Measurements from ENCODE around the gene AGO1.
"Not testable (repeated sequence)": the region's sequence is repeated elsewhere in the genome, so short reads cannot be mapped to it uniquely, and the experiment has no call there.

The AGO1 gene

DNA sequence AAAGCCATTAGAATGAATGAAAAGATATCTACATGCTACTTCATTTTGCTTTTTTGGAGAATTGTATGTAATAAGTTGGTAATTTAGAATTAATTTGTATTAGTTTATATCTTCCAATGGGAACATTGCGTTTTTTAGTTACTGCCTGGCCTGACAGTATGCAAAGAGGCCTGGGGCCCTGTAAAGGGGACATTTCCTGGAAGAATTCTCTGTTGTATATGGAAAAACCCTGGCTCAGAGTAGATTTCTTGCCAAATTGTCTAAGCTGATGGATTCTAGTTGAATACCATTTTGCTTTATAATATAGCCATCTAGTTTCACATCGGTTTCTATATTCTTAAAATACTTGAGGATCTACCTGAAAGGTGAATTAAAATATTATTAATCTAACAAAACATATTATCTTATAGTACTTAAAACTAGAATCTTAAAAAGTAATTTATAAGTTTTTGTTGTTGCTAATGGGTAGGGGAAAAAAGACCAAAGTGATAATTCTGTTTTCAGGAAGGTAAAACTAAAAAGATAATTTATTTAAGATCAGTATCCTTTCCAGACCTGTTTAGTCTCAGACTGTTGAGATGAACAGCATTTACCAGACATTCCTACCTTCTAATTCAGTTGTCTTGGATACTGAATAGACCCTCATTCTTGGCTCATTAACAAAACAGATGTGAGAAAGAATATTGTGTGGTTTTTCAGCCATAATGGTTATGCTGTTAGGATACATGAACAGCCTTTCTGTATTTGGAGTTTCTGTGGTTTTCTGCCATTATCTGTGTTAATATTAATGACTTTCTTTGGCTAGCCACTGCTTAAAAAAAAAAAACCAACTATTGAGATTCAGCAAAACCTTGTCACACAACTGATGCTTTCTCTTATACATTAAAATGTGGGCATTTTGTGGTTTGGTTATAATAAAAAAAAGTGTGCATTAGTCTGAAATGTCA lies 52.7 kb downstream of the AGO1 start:
- no peaks in the 10 kb centered on the region for H3K27me3 ChIP-seq (ENCODE audit: control insufficient read depth in 1 of 2, insufficient read depth in 2 of 2, low read length in 2 of 2)

DNA sequence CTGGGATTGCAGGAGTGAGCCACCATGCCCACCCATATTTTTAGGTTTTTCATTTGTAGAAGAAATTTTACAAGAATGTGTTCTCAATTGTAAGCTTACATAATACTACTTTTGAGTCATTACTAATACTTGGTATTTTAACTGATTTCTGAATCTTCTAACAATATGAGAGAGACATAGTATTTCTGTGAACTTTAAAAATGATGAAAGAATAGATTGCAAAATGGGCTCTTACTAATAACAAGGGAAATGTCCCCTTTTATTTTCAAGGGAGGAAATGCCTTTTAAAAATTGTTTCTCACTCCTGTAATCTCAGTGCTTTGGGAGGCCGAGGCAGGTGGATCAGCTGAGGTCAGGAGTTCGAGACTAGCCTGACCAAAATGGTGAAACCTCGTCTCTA lies 53.8 kb downstream of the AGO1 start:
- no peaks in the 10 kb centered on the region for H3K4me1 ChIP-seq (ENCODE audit: control insufficient read depth, insufficient read depth, low read length)
- no peaks in the 10 kb centered on the region for H3K27me3 ChIP-seq (ENCODE audit: control insufficient read depth in 1 of 2, insufficient read depth in 2 of 2, low read length in 2 of 2)
- H3K9ac ChIP-seq (ENCODE audit: low read length in 2 of 2): no peak overlapping the region
- no peak overlapping the region for H3K4me3 ChIP-seq (ENCODE audit: low read length in 2 of 2)
- no peaks in the 10 kb centered on the region for H3K36me3 ChIP-seq (ENCODE audit: control insufficient read depth in 2 of 2, insufficient read depth in 2 of 2, low read length in 2 of 2)
- H3K9me3 ChIP-seq (ENCODE audit: control insufficient read depth in 2 of 2, low read length in 2 of 2): no peaks in the 10 kb centered on the region
- no peak overlapping the region for H3K27ac ChIP-seq (ENCODE audit: low read length)

More for the DNA sequence above, 52.7 kb downstream of the AGO1 start:
- Histone ChIP-seq H3K4me1 (ENCODE audit: control insufficient read depth, insufficient read depth, low read length) (no peaks in the 10 kb centered on the region), H3K9ac (ENCODE audit: low read length in 2 of 2) (no peak overlapping the region), H3K27ac (ENCODE audit: low read length) (no peak overlapping the region), H3K36me3 (ENCODE audit: control insufficient read depth in 2 of 2, insufficient read depth in 2 of 2, low read length in 2 of 2) (no peaks in the 10 kb centered on the region), H3K4me3 (ENCODE audit: low read length in 2 of 2) (no peak overlapping the region), H3K9me3 (ENCODE audit: control insufficient read depth in 2 of 2, low read length in 2 of 2) (no peaks in the 10 kb centered on the region)

DNA sequence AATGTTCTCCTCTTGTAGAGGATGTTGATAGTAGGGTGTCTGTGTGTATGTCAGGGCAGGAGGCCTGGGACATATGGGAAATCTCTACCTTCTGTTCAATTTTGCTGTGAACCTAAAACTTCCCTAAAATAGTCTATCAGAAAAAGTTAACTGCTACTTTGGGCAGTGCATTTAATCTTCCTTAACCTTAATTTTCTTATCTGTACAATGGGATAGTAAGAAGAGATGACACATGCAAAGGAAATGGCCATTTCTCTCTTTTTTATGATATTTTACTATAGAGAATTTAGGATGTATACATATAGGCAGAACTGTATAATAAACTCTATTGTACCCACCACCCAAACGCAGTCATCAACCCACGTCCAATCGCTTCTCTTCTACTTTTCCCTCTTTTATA lies 56.5 kb downstream of the AGO1 start:
- Histone ChIP-seq H3K27me3 (ENCODE audit: control insufficient read depth in 1 of 2, insufficient read depth in 2 of 2, low read length in 2 of 2) (no peaks in the 10 kb centered on the region), H3K9me3 (ENCODE audit: control insufficient read depth in 2 of 2, low read length in 2 of 2) (no peaks in the 10 kb centered on the region), H3K9ac (ENCODE audit: low read length in 2 of 2) (no peak overlapping the region)

DNA sequence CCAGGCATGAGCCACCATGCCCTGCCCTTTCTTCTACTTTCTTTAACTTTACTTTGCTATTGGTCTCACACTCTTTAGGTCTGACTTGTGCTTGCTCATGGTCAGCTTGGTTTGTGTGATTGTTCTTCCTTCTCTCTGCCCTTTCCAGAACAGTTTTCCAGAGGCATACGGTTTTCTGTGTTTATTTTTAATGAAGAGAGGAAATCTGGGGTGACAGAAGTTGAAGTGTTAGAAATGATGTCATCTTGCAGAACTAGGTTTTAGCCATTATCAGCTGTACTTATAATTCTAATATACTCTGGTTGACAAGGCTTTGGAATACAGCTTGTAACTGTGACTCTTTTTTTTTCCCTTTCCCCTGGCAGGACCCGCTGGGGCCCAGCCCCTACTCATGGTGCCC lies 62.3 kb downstream of the AGO1 start:
- H3K9me3 ChIP-seq (ENCODE audit: control insufficient read depth in 2 of 2, low read length in 2 of 2): no peaks in the 10 kb centered on the region
- H3K9ac ChIP-seq (ENCODE audit: low read length in 2 of 2): no peak overlapping the region
- no peaks in the 10 kb centered on the region for H3K27me3 ChIP-seq (ENCODE audit: control insufficient read depth in 1 of 2, insufficient read depth in 2 of 2, low read length in 2 of 2)
- no peak overlapping the region for H3K27ac ChIP-seq (ENCODE audit: low read length)
- no peak overlapping the region for H3K4me3 ChIP-seq (ENCODE audit: low read length in 2 of 2)
- no peaks in the 10 kb centered on the region for H3K4me1 ChIP-seq (ENCODE audit: control insufficient read depth, insufficient read depth, low read length)
- H3K36me3 ChIP-seq (ENCODE audit: control insufficient read depth in 2 of 2, insufficient read depth in 2 of 2, low read length in 2 of 2): no peaks in the 10 kb centered on the region

More for the DNA sequence above, 56.5 kb downstream of the AGO1 start:
- H3K4me3 ChIP-seq (ENCODE audit: low read length in 2 of 2): no peak overlapping the region
- H3K27ac ChIP-seq (ENCODE audit: low read length): no peak overlapping the region
- no peaks in the 10 kb centered on the region for H3K4me1 ChIP-seq (ENCODE audit: control insufficient read depth, insufficient read depth, low read length)
- H3K36me3 ChIP-seq (ENCODE audit: control insufficient read depth in 2 of 2, insufficient read depth in 2 of 2, low read length in 2 of 2): no peaks in the 10 kb centered on the region

DNA sequence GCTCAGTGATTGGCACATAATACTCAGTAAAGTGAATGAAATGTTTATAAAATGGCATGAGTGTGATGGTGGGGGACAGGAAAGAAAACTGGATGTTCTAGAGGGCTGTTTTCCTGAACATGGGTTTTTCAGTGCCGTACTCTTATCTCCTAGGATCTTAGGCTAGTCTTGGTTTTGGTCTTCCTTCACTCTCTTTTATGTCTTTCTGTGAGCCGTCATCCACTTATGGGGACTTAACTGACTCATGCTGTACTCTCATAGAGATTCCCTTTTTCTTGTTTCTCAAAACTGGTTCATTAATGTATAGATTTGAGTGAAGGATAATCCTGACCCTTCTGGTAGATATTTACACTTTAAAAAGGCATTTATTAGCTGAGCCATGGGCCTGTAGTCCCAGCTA lies 64.5 kb downstream of the AGO1 start:
- Histone ChIP-seq H3K27me3 (ENCODE audit: control insufficient read depth in 1 of 2, insufficient read depth in 2 of 2, low read length in 2 of 2) (no peaks in the 10 kb centered on the region), H3K4me1 (ENCODE audit: control insufficient read depth, insufficient read depth, low read length) (no peaks in the 10 kb centered on the region), H3K27ac (ENCODE audit: low read length) (no peak overlapping the region), H3K9ac (ENCODE audit: low read length in 2 of 2) (no peak overlapping the region), H3K36me3 (ENCODE audit: control insufficient read depth in 2 of 2, insufficient read depth in 2 of 2, low read length in 2 of 2) (peaks cover 0 to under 1% of the 10 kb centered on the region in 2 donors), H3K9me3 (ENCODE audit: control insufficient read depth in 2 of 2, low read length in 2 of 2) (no peaks in the 10 kb centered on the region), H3K4me3 (ENCODE audit: low read length in 2 of 2) (no peak overlapping the region)

DNA sequence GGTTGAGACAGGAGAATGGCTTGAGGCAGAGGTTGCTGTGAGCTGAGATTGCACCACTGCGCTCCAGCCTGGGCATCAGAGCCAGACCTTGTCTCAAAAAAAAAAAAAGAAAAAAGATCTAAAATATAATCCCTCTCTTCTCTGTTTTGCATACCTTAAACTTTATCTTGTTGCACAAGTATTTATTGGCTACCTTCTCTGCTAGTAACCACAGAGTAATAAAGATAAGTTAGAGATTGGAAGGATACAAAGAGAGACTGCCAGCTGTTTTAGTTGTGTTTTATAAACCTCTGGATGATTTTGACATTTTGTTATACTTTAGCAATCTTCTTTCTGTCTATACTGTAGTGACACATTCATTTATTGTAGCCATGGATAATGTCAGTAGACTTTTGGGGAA lies 75.5 kb downstream of the AGO1 start:
- Histone ChIP-seq H3K9me3 (ENCODE audit: control insufficient read depth in 2 of 2, low read length in 2 of 2) (no peaks in the 10 kb centered on the region), H3K27ac (ENCODE audit: low read length) (no peak overlapping the region), H3K9ac (ENCODE audit: low read length in 2 of 2) (no peak overlapping the region), H3K27me3 (ENCODE audit: control insufficient read depth in 1 of 2, insufficient read depth in 2 of 2, low read length in 2 of 2) (no peaks in the 10 kb centered on the region), H3K4me3 (ENCODE audit: low read length in 2 of 2) (no peak overlapping the region), H3K4me1 (ENCODE audit: control insufficient read depth, insufficient read depth, low read length) (no peaks in the 10 kb centered on the region), H3K36me3 (ENCODE audit: control insufficient read depth in 2 of 2, insufficient read depth in 2 of 2, low read length in 2 of 2) (no peaks in the 10 kb centered on the region)

DNA sequence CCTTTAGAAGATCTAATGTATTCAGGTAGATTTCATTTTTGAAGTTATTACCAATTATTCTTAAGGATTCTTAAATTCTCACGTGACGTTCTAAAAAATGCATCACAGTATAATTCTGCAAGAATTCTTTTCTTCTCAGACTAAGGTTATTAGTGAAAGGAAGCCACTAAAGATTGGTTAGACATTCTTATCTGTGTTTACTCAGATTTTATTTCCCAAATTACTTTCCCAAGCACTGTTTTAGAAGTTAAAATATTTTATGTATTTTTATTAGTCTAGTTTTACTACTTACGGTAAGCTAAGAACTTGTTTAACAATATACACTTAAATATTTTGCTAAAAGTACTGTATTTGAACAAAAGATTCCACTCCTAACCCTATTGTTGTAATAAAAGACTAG lies 76.3 kb downstream of the AGO1 start:
- Histone ChIP-seq H3K9ac (ENCODE audit: low read length in 2 of 2) (no peak overlapping the region), H3K36me3 (ENCODE audit: control insufficient read depth in 2 of 2, insufficient read depth in 2 of 2, low read length in 2 of 2) (no peaks in the 10 kb centered on the region), H3K27ac (ENCODE audit: low read length) (no peak overlapping the region), H3K4me1 (ENCODE audit: control insufficient read depth, insufficient read depth, low read length) (no peaks in the 10 kb centered on the region), H3K9me3 (ENCODE audit: control insufficient read depth in 2 of 2, low read length in 2 of 2) (no peaks in the 10 kb centered on the region), H3K27me3 (ENCODE audit: control insufficient read depth in 1 of 2, insufficient read depth in 2 of 2, low read length in 2 of 2) (no peaks in the 10 kb centered on the region), H3K4me3 (ENCODE audit: low read length in 2 of 2) (no peak overlapping the region)

DNA sequence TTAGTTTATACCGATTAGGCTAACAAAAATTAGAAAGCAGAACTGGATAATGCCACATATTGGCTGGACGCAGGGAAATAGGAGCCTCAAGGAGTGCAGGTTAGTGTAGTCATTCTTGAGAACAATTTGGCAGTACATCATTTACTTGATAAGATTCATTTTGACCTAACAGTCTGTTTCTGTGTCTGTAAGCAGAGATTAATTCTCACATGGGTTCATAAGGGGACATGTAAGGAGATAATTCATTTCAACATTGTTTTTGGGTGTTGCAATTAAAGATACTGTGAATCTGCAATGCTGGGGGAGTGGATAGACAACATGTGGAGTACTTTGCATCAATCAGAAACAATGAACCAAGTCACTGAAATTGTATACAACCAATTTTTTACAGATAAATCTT lies 79.9 kb downstream of the AGO1 start:
- Histone ChIP-seq H3K9ac (ENCODE audit: low read length in 2 of 2) (no peak overlapping the region), H3K4me1 (ENCODE audit: control insufficient read depth, insufficient read depth, low read length) (no peaks in the 10 kb centered on the region), H3K27ac (ENCODE audit: low read length) (no peak overlapping the region), H3K9me3 (ENCODE audit: control insufficient read depth in 2 of 2, low read length in 2 of 2) (no peaks in the 10 kb centered on the region), H3K36me3 (ENCODE audit: control insufficient read depth in 2 of 2, insufficient read depth in 2 of 2, low read length in 2 of 2) (peaks cover 0 to 3% of the 10 kb centered on the region in 2 donors), H3K27me3 (ENCODE audit: control insufficient read depth in 1 of 2, insufficient read depth in 2 of 2, low read length in 2 of 2) (no peaks in the 10 kb centered on the region), H3K4me3 (ENCODE audit: low read length in 2 of 2) (no peak overlapping the region)

DNA sequence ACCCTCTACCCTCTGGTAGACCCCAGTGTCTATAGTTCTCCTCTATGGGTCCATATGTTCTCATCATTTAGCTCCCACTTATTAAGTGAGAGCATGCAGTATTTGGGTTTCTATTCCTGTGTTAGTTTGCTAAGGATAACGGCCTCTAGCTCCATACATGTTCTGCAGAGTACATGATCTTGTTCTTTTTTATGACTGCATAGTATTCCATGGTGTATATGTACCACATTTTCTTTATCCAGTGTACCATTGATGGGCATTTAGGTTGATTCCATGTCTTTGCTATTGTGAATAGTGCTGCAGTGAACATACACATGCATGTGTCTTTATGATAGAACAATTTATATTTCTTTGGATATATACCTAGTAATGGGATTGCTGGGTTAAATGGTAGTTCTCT lies 81.3 kb downstream of the AGO1 start:
- H3K27me3 ChIP-seq (ENCODE audit: control insufficient read depth in 1 of 2, insufficient read depth in 2 of 2, low read length in 2 of 2); H3K36me3 ChIP-seq (ENCODE audit: control insufficient read depth in 2 of 2, insufficient read depth in 2 of 2, low read length in 2 of 2); H3K9me3 ChIP-seq (ENCODE audit: control insufficient read depth in 2 of 2, low read length in 2 of 2); H3K9ac ChIP-seq (ENCODE audit: low read length in 2 of 2); H3K4me3 ChIP-seq (ENCODE audit: low read length in 2 of 2); H3K4me1 ChIP-seq (ENCODE audit: control insufficient read depth, insufficient read depth, low read length); H3K27ac ChIP-seq (ENCODE audit: low read length): not testable (repeated sequence)

DNA sequence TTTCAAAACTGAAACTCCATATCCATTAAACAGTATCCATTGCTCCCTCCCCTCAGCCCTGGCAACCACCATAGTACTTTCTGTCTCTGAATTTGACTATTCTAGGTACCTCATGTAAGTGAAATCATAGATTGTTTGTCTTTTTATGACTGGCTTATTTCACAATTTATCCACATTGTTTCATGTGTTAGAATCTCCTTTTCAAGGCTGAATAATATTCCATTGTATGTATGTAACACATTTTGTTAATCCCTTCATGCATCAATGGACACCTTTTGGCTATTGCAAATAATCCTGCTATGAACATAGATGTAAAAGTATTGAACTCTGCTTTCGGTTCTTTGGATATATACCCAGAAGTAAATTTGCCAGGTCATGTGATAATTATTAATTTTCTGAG lies 85.4 kb downstream of the AGO1 start:
- Histone ChIP-seq H3K27me3 (ENCODE audit: control insufficient read depth in 1 of 2, insufficient read depth in 2 of 2, low read length in 2 of 2) (no peaks in the 10 kb centered on the region), H3K4me3 (ENCODE audit: low read length in 2 of 2) (no peak overlapping the region), H3K27ac (ENCODE audit: low read length) (no peak overlapping the region), H3K9me3 (ENCODE audit: control insufficient read depth in 2 of 2, low read length in 2 of 2) (no peaks in the 10 kb centered on the region), H3K9ac (ENCODE audit: low read length in 2 of 2) (no peak overlapping the region), H3K4me1 (ENCODE audit: control insufficient read depth, insufficient read depth, low read length) (no peaks in the 10 kb centered on the region), H3K36me3 (ENCODE audit: control insufficient read depth in 2 of 2, insufficient read depth in 2 of 2, low read length in 2 of 2) (peaks cover 0 to 8% of the 10 kb centered on the region in 2 donors)

DNA sequence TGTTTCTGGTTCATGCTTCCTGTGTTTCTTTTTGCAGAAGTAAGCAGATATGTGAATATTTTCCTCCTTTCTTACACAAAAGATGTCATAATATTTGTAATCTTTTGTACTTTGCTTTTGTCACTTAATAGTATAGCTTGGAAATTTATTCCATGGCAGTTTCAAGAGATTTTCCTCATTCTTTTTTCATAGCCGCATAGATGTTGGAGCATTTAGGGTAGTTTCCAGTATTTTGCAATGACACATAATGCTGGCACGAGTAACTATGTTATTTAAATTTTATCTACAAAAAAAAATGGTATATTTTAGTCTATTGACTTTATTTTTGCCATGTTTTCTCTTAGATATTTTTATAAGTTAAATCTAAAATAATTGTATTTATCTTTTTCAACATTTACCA lies 88.6 kb downstream of the AGO1 start:
- H3K27ac ChIP-seq (ENCODE audit: low read length): no peak overlapping the region
- no peak overlapping the region for H3K4me3 ChIP-seq (ENCODE audit: low read length in 2 of 2)
- peaks cover 4 to 12% of the 10 kb centered on the region in 2 donors for H3K36me3 ChIP-seq (ENCODE audit: control insufficient read depth in 2 of 2, insufficient read depth in 2 of 2, low read length in 2 of 2)
- no peaks in the 10 kb centered on the region for H3K27me3 ChIP-seq (ENCODE audit: control insufficient read depth in 1 of 2, insufficient read depth in 2 of 2, low read length in 2 of 2)
- no peak overlapping the region for H3K9ac ChIP-seq (ENCODE audit: low read length in 2 of 2)
- no peaks in the 10 kb centered on the region for H3K9me3 ChIP-seq (ENCODE audit: control insufficient read depth in 2 of 2, low read length in 2 of 2)
- H3K4me1 ChIP-seq (ENCODE audit: control insufficient read depth, insufficient read depth, low read length): no peaks in the 10 kb centered on the region

All from stomach smooth muscle (tissue), 2 donors.